ENCODE results near the gene ADSS2.
A peak's percentile ranks its signal among the peaks of the same experiment; 100 is the strongest.
"Not testable (repeated sequence)": the region's sequence is repeated elsewhere in the genome, so short reads cannot be mapped to it uniquely, and the experiment has no call there.

The ADSS2 gene

DNA sequence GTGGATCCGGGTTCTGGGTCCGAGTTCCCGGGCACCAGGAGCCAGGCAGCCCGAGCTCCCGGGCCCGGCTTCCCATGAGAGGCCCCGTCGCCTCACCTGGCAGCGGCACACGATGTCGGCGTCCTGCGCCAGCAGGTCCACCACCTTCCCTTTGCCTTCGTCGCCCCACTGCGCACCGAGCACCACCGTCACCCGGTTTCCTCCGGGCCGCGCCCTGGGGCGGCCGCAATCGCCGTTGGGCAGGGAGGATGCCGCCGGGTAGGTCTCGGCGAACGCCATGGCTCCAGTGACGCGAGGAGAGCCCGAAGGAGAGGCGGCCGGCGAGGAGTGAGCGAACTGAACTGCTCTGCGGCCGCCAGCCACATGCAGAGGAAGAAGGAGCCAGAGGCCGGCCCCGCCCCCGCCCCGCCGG is at the start of gene ADSS2:
ADSS2 (minus strand) TSS at position 371 of the 412 bp plus-strand sequence; CDS start at position 279, 92 bp downstream.
- no peak for DNase-seq

DNA sequence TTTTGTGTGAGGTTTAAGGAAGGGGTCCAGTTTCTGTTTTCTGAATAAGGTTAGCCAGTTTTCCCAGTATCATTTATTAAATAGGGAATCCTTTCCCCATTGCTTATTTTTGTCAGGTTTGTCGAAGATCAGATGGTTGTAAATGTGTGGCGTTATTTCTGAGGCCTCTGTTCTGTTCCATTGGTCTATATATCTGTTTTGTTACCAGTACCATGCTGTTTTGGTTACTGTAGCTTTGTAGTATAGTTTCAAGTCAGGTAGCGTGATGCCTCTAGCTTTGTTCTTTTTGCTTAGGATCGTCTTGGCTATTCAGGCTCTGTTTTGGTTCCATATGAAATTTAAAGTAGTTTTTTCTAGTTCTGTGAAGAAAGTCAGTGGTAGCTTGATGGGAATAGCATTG is 48.8 kb upstream of the ADSS2 start:
- not testable (repeated sequence) for DNase-seq

DNA sequence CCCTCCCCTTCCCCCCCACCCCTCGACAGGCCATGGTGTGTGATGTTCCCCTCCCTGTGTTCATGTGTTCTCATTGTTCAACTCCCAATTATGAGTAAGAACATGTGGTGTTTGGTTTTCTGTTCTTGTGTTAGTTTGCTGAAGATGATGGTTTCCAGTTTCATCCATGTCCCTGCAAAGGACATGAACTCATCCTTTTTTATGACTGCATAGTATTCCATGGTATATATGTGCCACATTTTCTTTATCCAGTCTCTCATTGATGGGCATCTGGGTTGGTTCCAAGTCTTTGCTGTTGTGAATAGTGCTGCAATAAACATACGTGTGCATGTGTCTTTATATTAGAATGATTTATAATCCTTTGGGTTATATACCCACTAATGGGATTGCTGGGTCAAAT is 47.8 kb upstream of the ADSS2 start:
- not testable (repeated sequence) for DNase-seq

DNA sequence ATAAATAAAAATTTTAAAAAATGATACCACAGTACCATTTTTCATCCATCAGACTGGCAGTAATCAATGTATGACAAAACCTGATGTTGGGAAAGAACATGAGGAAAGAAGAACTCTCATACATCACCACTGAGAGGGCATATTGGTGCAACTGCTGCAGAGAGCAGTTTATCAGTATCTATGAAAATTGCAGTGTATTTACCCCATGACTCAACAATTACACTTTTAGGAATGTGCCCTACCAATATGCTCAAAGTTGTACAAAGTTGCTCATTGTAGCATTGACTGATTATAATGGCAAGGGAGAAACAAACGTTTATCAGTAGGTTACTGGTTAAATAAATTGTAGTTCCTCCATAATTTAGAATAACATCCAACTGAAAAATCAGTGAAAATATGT is 46.1 kb upstream of the ADSS2 start:
- no peak for DNase-seq

DNA sequence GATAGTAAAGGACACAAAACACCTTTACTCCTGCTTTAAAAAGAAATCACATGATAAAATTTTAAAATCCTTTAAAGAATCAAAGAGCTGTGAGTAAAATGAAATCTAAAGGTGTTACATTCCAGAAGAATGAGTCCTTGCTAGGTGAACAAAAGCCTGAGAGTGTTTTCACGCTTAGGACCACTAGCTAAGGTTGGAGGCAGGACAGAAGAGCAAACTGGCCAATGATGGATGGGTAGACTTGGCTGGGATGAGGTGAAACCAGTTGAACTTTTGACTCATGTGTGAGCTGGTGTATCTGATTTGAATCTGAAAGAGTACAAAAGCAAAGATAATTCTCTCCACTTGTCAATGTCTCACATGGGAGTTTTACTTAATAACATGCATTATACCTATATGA is 44.5 kb upstream of the ADSS2 start:
- no peak for DNase-seq

DNA sequence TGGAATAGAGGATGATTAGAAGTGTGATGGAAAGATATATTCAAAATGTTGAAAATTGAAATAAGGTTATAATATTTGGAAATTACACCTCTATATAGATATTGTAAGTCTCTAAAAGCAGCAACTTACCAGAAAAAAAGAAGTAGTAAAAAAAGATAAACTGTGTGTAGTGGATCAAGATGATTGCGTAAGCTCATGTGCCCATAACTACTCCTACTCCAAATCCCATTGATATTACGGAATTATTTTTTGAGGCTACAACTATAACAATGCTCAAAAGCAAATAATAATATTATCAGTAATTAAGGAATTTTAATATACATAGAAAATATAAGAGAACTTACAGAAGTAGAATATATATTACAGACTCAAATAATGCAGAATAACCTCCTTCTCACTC is 42.9 kb upstream of the ADSS2 start:
- DNase-seq = no peak

DNA sequence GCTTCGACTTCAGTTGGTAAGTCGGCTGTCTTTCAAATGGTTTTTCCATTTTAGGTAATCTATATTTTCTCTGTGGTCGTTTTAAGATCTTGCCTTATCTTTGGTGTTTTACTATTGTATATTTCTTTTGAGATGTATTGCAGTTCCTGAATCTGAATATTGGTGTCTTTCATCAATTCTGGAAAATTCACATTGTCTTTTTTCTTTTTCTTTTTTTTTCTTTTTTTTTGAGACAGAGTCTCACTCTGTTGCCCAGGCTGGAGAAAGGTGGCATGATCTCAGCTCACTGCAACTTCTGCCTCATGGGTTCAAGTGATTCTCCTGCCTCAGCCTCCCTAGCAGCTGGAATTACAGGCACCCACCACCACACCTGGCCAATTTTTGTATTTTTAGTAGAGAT is 33.3 kb upstream of the ADSS2 start:
- DNase-seq = not testable (repeated sequence)

DNA sequence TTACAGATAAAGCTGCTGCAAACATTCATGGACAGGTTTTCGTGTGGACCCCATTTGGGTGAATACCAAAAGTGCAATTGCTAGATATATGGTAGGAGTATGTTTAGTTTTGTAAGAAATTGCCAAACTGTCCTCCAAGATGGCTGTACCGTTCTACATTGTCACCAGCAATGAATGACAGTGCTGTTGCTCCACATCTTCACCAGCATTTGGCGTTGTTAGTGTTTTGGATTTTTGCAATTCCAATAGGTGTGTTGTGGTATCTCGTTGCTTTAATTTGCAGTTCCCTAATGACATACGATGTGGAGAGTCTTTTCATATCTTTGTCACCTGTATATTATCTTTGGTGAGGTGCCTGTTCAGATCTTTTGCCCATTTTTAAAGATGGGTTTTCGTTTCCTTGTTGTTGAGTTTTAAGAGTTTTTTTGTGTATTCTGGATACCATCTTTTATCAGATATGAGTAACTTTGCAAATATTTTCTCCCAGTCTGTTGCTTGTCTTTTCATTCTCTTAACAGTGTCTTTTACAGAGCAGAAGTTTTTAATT is 21.4 kb upstream of the ADSS2 start:
- no peak for DNase-seq

DNA sequence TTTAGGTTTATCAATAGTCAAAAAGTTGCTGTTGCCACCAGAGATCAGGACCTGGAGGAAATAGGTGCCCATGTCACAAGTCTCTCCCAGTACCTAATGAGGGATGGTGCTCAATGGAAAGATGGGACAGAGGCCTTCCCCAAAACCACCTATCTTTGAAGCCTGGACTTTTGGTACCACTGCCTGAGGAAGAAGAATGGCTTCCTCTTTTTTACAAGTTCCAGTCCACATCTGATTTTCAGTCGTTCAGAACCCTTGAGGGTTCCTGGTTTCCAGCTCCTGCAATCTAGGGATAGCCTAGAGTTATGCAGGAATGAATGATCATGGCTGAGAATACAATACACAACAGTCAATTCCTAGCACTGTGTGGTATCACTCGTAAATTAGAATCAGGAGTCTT is 15.0 kb upstream of the ADSS2 start:
- no peak for DNase-seq

DNA sequence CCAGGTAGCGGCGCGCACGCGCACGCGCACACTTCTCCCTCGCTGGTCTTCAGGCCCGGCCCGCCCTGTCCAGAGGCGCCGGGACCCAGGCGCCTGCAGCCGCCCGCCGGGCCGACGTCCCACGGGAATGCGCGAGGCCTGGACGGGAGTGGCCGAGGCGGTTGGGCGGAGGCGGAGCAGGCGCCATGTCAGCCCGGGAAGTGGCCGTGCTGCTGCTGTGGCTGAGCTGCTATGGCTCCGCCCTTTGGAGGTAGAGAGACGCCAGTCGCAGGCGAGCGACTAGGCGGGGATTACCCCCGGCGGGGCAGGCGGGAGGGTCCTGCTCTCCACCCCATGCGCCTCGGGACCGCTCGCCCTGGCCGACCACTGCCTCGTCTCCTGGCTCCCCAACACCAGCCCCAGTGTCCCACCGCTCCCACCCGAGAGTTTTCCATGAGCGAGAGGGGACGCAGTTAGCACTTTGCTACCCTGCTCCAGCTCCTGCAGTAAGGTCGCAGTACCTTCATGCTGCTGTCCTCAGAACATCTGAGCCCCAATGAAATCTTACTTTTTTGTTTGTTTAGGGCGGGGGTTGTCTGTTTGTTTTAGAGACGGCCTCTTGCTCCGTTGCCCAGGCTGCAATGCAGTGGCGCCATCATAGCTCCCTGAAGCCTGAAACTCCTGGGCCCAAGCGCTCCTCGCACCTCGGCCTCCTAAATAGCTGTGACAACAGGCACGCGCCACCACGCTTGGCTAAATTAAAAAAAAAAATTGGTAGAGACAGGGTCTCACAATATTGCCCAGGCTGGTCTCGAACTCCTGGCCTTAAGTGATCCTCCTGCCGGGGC is 9.7 kb upstream of the ADSS2 start, which contains the start of gene CATSPERE:
CATSPERE (plus strand) TSS at position 29 of the 827 bp plus-strand sequence; CDS start at position 186, 157 bp downstream.
- peak; percentile 78 for DNase-seq

DNA sequence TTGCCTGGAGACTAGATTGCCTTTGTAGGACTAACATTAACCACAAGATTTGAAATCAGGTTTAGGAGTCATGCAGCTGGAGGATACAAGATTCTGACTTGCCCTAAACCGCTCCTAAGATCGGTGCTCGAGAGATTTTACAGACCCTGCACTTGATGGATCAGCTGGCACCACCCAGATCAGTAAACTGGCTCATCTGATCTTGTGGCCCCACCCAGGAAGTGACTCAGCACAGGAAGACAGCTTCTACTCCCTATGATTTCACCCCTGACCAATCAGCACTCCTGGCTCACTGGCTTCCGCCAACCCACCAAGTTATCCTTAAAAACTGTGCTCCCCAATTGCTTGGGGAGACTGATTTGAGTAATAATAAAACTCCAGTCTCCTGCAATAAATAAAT is 8.5 kb upstream of the ADSS2 start:
- no peak for DNase-seq

DNA sequence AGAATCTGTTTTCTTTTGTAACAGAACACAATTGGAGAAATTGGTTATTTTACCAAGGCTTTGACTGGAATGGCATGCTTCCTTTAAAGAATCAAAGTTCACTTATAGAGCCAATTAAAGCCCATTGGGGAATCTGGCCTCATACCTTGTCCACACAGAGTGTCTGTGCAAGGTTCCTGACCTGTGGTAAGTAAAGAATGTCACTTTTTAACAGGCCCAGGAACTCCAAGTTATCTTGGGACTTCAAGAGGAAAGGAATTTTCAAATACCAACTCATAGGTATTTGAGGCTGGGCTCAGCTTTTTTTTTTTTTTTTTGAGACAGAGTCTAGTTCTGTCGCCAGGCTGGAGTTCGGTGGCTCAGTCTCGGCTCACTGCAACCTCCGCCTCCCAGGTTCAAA is 7.1 kb upstream of the ADSS2 start:
- no peak for DNase-seq

DNA sequence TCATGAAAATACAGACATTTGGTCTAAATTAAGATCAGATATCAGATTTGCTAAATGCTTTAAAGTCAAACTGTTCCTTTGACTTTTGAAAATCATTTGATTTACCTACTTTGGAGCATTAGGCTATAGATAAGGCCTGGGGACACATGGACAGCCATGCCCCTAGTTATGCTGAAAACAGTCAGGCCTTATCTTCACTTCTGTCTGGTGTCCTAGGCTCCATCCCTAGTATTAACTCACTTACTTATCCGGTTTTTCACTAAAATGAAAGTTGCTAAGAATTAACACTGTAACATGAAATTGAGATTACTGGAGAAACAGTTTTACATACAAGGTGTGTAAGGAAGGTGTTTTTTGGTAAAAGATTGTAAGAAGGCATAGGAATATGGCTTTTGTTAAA is 4.9 kb upstream of the ADSS2 start:
- DNase-seq = no peak

DNA sequence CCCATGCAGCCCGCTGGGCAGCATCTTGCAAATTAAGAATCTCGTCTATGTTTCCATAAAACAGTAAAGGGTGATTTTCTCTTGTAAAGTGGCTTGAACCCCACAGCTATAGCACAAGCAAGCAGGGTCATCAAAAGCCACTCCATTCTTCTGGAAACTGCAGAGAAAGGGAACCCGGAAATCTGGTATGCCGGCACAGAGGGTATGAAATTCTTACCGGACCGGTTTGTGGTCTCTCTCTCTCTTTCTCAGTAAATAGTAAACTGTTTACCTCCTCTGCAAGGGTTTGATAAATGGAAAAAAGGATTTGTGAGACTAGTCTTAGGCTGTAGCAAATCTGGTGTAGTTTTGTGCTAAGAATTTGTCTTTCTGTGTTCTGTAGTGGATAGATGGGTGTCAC is 2.7 kb upstream of the ADSS2 start:
- DNase-seq = no peak

DNA sequence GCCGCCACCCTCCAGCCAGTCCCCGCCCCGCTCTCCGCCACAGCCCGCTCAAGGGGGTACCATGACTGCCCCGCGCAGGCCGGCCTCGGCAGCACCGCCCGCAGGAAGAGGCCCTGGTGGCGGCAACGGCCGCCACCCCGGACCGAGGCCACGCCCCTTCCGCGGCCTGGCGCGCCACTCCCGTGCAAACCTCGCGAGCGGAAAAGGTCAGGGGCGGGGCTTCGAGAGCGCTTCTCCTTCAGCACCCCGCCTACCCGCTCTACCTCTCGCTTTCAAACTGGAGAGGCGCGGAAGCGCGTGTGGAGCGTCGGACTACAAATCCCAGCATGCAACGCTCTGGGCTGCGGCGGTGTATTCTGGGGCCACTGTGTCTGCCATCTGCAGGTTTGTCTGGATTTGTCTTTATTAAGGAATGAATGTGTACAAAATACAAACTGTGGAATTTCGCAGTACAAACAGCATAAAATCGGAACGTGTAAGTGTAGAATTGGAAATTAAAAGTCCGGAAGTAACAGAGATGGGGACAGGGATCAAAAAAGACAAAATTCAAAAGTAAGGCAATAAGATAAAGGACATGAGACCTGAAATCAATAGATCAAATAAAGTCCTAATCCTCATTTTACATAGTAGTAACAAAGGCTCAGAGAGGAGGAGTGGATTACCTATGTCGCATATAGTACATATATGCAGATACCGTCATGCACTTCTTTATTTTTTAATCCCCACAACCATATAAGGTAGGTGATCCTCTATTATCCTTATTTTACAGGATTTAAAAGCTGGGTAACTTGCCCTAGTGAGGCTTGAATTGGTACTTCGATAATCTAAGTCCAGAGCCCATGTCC is 464 bp upstream of the ADSS2 start:
- DNase-seq = peak; percentile 98

DNA sequence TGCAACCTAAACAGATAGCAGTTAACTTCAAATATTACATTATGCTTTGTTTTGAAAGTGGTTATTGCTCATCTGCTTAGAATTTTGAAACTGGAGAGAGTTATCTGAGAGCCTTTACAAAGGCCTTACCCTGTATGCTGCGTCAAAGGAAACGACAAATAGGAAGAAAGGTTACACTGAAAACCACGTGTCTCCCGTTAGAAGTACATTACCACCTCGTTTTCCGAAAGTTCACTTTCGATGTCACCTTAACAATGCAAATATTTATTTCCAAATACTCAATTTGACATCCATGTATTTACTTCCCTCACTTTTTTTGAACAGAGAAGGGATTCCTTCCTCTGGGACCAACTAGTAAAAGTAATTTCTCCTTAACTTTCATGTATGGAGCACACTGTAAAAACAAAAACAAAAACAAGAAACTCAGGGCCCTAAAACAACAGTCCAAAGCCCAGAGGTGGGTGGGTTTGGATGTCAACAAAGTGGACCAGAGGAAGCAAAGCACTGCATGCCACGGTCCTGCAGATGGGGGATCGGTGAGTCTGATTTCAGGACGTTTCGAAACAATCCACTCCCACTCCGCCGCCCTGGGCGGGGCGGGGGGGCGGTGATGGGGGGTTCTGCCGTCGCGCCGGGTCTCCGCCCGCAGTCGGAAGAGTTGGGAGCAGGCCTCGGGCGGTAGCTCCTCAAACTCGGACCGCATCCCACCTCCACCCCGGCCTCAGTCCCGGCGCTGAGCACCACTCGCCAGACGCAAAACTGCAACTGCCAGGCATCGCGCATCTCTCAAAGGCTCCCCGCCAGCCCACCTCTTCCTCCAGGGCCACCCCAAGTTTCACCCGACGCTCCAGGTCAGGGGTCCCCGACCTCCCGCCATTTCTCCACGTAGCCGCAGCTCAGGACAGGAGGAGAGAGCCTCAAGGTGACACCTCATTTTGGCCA is 841 bp downstream of the ADSS2 start:
- DNase-seq = peak; percentile 70

DNA sequence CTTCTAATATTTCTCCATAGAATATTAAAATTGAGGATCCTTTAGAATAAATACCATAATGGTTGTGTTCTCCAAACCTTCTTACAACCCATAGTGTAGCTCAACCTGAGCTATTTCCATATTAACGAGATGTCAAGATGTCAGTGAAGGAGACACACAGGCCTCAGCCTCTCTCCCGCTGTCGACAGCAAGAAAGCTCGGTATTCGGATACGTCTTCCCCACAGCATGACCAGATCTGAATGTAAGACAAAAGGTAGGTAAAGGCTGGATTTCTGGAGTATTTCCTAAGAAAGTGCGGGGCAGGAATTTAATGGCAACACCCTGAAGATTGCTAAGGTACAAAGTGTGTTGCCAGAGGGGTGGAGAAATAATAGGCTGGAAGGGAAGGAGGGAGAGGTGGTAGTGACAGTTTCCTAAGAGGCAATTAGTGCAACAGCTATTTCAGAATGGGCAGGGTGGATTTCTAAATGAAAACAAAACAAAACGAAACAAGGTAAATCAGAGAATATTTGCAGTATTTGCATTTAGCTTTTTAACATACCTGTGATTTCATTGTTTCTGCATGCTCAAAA is 1.7 kb downstream of the ADSS2 start:
- no peak for DNase-seq

DNA sequence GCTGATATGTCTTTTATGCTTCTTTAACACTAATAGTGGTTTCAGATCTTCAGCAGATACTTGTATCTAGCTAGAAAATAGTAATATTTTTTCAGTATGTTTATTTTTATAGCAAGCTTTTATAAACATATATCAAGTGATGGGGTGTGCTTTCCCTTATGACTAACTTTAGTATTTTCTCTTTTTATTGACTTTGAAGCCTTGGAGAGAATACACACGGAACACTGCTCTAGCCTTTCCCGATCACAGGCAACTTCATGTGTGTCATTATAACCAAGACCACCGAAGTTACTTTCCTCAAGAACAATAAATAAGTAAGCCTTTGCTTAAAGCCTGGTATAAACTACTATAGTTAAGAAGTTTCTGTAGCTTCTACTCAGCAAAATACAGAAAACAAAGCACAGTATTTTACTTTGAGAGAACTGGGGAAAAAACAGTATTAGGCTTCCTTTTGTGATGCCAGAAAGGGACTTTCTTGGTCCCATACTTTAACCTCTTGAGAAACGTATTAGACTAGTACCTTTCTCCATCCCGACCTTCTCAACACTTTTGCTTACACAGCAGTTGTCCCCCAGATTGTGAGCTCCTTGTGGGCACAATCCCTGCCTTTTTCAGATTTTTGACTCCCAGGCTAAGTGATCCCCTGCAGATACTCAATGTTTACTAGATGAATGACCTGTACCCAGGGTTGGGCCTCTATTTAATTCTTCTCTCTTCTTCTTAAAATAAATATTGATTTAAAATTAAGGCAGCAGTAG is 3.3 kb downstream of the ADSS2 start:
- DNase-seq = no peak

DNA sequence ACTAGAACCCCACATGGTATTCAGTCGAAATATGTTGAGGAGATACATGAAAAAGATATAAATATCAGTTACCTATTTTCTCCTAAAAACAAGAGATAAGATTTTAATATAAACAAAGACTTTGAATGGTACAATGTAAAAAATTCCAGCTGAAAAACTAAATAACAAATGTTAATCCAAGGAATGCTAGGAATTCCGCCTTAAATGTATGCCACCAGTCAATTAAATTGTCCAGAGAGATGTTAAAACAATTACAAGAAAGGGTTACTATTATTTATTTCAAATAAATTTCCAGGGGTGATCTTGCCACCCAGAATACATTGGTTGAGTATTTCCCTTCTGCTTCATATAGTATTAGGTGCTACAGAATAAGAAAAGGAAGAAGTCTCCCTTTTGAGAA is 4.2 kb downstream of the ADSS2 start:
- DNase-seq = no peak

DNA sequence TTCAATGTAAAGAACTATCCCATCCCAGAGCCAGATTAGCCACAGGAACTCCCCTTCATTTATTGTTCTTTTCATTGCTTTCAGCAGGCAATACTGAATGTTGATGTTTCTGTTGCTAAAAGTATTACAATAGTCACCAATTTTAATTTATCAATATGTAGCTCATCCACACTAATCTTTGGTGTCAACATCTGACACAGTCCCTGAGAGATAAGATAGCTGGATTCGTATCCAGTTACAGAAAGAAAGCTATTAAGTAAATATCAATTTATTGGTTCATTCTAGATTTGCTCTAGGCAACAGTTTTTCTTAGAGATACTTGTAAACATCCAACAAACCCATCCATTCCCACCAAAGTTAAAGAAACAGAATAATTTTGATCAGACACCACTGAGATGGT is 4.7 kb downstream of the ADSS2 start:
- no peak for DNase-seq

Measured in activated T-cell treated with anti-CD3 and anti-CD28 coated beads, Interleukin-2, amount 50 U/mL, for 1 hour (primary cell).